HG02885 (cell line): ENCODE data around the gene MTRR.

Experiments
- ATAC-seq: cut with Tn5 transposase; IDR thresholded peaks from one replicate; pipeline ENCODE4 v1.9.1; 2021; ENCODE audit warnings: mild to moderate bottlenecking; ENCODE audit not compliant: unreplicated experiment, poor library complexity

Gene MTRR

GRCh38 chr5:7941692-7942091, 72.7 kb downstream of the MTRR start:
- no peak for ATAC-seq

GRCh38 chr5:7947301-7947700, 78.4 kb downstream of the MTRR start:
- no peak for ATAC-seq
